ENCODE results near the gene DNAJC30. TPM values are rescaled to one million over a fixed set of nuclear protein-coding genes. Genes with fewer than 3 reads are reported as not detected.

Gene DNAJC30
- total RNA-seq, 1 donor from 2014 or later, result 2.7 TPM

DNA sequence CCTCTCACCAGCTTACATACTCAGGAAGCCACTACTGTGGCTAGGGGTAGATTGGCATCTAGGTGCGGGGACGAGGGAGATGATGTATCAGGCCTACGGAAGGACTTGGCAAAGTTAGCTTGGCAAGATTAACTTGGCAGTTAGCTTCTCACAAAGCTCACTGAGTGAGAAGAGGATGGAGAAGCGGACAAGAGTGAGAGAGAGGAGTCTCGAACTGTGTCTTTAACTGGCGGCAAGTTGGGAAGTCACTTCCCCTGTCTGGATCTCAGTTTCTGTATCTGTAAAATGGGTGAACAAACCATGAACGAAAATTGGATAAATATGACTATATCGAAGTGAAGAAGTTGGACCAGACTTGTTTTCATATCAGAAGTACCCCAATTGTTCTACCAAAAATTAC, 49.4 kb downstream of the DNAJC30 start:
- no peak for TF ChIP-seq CTCF (conservative IDR thresholded peaks at IDR 0.05; ENCODE audit: low read depth, low read length)
- no peak overlapping the region for H3K4me3 ChIP-seq (ENCODE audit: low read depth, low read length)
- no peak for DNase-seq (ENCODE audit: low read depth)

- H3K4me3 ChIP-seq (ENCODE audit: low read depth, low read length), result no peak overlapping the region
- TF ChIP-seq CTCF (conservative IDR thresholded peaks at IDR 0.05; ENCODE audit: low read depth, low read length), result no peak
- no peak for DNase-seq (ENCODE audit: low read depth)
Measured at GRCh38 chr7:73633323-73633722, 49.9 kb downstream of the DNAJC30 start.

DNA sequence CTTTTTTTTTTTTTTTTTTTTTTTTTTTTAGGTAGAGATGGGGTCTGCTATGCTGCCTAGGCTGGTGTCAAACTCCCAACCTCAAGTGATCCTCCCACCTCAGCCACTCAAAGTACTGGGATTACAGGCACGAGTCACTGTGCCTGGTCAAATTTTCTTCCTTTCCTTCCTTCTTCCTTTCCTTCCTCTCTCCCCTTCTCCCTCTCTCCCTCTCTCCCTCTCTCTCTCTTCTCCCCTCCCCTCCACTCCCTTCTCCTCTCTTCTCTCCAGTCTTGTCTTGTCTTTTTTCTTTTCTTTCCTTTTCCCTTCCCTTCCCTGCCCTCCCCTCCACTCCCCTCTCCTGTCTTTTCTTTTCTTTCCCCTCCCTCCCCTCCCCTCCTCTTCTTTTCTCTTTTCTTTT, 51.7 kb downstream of the DNAJC30 start:
- no peak for DNase-seq (ENCODE audit: low read depth)
- no peak for TF ChIP-seq CTCF (conservative IDR thresholded peaks at IDR 0.05; ENCODE audit: low read depth, low read length)
- H3K4me3 ChIP-seq (ENCODE audit: low read depth, low read length), result no peak overlapping the region

Other genes starting within 250 kb of the DNAJC30 start
- gene FZD9, start 249.7 kb downstream of the DNAJC30 start, total RNA-seq, result 1.8 and 4.0 TPM in 2 replicates
- 47.2 and 51.9 TPM in 2 replicates for gene BAZ1B, start 161.2 kb downstream of the DNAJC30 start, total RNA-seq
- gene BCL7B, start 125.8 kb downstream of the DNAJC30 start, total RNA-seq, result 53.2 and 64.2 TPM in 2 replicates
- gene TBL2, start 104.9 kb downstream of the DNAJC30 start, total RNA-seq, result 29.6 and 56.4 TPM in 2 replicates
- gene MLXIPL, start 58.9 kb downstream of the DNAJC30 start, total RNA-seq, result not detected in 2 replicates
- 4.1 and 12.2 TPM in 2 replicates for gene VPS37D, start 15.6 kb downstream of the DNAJC30 start, total RNA-seq
- 65.2 and 87.1 TPM in 2 replicates for gene BUD23, start 144 bp upstream of the DNAJC30 start, total RNA-seq
- 18.0 and 22.4 TPM in 2 replicates for gene STX1A, start 36.2 kb upstream of the DNAJC30 start, total RNA-seq
- gene ABHD11, start 55.3 kb upstream of the DNAJC30 start, total RNA-seq, result 52.1 and 53.6 TPM in 2 replicates
- gene CLDN3, start 86.8 kb upstream of the DNAJC30 start, total RNA-seq, result 29.7 and 85.9 TPM in 2 replicates
- 277 and 503 TPM in 2 replicates for gene CLDN4, start 147.5 kb upstream of the DNAJC30 start, total RNA-seq
- 8.4 and 13.7 TPM in 2 replicates for gene METTL27, start 159.1 kb upstream of the DNAJC30 start, total RNA-seq
- gene TMEM270, start 177.7 kb upstream of the DNAJC30 start, total RNA-seq, result not detected in 2 replicates